ENCODE measurements around the gene PTP4A1.

The PTP4A1 gene

DNA sequence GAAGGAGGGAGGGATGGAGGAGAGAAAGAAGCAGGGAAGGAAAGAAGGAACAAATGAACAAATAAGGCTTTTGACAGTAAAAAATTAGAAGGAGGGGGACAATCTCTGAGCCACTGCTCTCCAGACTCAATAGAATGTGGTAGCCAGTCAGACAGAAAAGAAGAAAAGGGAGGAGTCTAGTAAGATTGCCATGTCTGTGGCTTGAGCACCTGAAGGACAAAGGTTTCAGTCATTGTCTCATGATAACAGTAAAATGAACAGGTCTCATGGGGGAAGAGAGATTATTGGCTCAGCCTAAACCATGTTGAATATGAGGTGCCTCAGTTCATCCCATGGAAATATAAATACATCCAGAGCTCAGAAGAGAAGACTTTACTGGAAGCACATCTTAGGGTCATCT, 14.0 kb upstream of the PTP4A1 start:
- DNase-seq: no peak

DNA sequence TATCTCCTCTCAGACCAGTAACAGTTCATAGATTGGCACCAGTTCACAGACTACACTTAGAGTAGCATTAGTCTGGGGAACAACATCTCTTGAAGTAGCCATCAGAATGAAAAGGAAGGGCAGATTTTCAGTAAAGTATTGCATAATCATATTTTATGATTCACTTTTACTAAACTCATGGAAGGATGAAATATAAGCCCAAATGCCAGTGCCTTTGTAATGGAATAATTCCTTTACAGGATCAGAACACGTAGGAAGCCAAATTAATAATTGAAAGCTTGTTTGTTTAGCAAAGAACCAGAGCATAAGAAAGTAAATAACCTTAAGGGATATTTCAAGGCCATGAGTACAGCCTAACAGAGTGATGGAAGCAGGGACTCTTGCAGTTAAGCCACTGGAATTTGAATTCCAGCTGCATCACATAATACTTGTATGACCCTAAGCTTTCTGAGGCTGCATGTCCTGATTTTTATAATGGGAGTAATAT, 11.4 kb upstream of the PTP4A1 start:
- no peak for DNase-seq

DNA sequence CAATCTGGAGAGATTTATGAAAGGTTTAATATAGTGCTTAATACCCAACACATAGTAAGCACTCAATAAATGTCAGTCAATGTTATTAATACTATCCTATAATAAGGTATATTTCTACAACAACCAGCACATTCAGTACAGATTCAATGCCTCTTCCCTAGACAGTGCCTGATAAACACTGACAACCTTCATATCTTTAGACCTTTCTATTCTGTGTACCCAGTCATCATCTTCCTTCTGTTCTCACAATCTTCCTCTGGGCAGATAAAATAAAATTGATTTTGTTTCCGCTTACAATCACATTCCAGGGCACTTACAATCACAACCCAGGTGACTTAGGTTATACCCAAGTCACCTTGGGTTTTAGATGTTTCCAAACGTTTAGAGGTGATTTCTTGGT, 11.0 kb upstream of the PTP4A1 start:
- no peak for DNase-seq

DNA sequence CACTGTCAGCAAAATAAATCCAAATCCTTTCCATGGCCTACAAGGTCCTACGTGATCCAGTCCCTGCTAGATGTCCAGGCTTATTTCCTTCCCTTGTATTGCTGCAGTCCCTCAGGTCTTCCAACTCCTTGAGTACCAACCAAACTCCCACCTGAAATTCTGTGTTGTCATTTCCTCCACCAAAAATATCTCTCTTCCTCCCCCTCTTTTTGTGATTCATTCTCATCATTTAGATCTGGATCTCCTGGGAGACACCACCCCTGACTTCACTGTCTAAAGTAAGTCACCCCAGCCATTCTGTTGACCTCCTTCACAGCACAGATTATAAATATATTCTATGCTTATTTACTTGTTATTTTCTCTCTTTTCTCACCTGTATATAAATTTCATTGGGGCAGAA, 9.0 kb upstream of the PTP4A1 start:
- no peak for DNase-seq

DNA sequence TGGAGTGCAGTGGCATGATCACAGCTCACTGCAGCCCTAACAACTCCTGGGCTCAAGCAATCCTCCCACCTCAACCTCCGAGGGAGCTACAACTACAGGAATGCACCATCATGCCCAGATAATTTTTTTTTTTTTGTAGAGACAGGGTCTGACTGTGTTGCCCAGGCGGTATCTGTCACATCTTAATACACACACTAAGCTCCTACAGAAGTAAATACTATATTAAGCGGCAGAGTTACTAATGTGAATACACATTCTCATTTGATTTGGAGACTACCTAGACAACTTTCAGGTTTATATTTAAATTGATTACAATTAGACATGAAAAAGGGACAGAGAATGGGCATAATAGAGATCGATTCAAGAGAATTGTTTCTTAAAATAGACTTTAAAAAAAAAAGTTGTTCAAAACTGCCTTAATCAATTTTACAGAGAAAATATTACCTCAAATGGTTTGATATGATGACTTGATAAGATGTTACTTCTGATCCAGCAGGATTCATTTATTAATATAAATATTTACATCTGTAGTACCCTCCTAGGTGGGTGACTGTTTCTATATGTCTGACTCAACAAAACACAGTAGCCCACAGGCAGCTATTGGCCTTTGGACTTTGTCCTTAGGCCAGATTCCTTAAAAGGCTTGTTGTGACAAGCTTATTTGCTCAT, 7.1 kb upstream of the PTP4A1 start:
- DNase-seq: no peak

DNA sequence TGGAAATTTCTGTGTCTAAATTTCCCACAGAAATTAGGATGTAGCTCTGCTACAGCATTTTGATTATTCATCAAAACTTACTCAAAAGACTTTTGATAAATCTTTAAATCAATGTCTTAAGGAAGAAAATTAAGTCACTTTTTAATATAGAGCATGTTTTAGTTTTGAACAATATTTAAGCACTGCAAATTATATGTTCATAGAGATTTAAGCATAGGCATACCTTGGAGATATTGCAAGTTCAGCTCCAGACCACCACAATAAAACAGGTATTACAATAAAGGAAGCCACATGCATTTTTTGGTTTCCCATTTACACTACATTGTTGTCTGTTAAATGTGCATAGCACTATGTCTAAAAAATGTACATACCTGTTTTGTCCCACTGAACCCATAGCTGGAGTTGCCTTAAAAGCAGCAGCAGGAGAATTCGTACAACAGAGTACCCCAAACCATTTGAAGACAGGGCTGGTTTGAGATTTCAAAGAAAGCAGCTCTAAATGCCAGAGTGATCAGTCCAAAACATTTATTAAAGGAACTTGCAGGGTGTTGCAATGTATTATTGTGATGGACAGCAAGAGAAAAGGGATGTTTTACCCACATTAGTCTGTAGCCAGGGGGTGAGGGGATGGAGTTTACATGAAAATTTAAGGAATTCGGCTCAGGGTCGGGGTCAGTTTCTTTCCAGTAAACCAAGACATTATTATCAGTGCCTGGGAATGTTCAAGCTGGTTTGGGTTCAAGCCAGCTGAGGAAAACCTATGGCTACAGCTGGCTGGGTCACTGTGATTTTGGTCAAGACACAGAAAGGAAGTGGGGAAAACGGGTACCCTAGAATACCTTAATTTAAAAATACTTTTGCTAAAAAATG, 6.3 kb upstream of the PTP4A1 start:
- no peak for DNase-seq

DNA sequence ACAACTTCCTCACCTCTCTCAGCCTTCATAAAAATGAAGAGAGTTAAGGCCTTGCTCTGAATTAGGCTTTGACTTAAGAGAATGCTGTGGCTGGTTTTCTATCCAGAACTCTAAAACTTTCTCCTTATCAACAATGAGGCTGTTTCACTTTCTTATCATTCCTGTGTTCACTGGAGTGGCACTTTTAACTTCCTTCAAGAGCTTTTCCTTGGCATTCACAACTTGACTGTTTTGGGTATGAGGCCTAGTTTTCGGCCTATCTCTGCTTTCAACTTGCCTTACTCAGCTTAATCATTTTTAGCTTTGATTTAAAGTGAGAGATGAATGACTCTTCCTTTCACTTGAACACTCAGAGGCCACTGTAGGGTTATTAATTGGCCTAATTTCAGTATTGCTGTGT, 4.3 kb upstream of the PTP4A1 start:
- DNase-seq: no peak

DNA sequence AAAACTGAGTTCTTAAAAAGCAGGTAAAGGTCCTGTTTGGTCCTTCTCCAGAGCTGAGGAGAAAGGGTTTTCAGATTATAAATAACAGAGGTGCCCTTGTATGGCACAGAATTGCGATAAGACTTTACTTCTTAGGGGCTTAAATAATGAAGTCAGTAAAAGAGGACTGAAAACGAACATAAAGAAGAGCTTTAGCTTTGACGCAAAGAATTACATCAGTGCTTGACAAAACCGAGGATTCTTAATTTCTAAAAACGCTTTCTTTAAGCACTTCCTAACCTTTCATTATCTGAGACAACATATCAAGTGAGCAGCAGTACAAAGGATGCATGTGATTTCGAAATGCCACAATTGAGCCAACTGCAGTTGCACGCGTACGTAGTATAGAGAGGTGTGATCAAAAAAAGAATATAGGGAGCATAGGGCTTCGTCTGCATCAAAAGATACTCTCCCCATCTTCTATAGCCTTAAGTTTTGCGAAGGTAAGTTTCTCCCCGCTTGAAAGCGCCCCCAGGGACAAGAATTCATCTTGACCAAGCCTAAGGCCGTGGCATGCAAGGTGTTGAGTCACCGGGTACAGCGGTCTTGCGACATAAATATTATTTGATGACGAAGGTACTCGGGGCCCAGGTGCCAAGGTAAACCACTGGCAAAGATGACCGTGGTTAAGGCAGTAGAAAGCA, 778 bp upstream of the PTP4A1 start:
- DNase-seq: no peak

DNA sequence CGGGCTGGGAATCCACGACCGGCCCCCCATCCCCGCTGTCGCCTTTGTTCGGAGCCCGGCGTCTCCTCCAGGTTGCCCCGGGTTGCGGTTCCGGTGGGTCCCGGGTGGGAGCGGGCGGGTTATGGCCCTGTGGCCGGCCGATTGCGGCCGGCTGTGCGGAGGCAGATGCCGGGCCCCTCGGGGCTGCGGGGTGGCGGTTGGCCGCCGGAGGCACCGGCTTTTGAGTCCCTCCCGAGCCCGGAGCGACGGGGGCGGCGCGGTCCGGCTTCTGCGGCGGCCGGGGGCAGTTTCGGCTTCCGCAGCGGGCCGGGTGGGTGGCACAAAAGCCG, 431 bp downstream of the PTP4A1 start:
- no peak for DNase-seq

DNA sequence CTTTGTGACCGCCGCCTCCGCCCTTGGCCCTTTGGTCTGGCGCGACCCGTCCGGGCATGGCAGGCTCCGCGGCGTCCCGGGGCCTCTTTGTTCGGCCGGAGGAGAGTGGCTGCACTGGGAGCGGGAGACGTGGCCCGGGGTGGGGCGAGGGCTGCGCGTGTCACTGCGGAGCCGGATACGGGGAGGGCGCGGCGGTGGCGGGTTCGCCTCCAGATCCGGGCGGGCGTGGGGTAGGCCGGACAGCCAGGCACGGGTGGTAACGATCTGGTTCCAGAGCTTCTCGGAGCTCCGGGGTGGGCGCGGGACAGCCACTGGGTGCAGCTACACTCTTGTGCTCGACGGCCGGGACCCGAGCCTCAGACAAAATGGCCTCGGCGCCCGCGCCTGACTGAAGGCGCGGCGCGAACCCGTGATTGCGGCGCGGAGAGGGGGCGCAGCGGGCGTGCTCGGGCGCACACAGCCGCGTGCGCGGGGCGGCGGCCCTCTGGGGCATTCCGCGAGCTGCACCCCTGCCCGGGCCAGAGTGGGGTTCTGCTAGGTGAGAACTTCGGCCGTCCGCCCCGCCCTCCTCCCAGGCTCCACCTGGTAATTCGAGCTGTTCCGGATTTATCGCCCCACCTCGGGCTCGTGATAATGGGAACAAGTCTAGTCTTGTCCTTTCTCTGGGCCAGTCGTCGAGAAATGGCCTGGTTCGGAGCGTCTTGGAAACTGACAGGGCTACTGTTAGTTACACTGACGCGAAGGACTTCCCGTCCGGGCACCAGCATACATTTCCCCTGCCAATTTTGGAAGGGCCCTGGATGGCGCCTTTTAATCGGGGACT, 1.0 kb downstream of the PTP4A1 start:
- DNase-seq: peak; percentile 37

DNA sequence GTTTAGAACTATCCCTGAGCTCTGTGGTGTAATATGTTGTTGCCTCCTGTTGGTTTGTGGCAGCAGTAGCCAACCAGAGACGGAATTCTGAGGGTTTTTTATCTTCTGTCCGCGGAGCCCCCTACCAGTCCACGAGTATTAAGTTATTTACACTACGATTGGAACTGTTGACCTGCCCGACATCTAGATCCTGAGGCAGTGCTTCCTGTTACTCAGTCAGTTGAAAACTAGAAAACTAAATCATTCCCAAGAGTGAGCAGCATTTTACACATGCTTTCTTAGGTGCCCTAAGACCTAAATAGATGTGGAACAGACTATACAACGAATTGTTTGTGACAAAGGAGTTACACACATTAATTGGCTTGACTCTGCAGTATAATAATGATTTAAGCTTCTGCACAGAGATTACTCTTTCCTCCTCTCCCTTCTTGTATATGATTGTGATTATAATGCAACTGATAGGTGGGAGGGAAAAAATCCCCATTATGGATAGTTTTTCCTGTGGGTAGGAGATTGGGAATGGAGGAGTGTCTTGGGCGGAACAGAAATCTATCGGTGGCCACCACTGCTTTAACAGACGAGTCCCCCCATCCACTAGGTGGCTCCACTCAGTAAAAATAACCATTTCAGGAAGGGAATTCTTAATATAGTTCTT, 1.7 kb downstream of the PTP4A1 start:
- DNase-seq: peak; percentile 16

DNA sequence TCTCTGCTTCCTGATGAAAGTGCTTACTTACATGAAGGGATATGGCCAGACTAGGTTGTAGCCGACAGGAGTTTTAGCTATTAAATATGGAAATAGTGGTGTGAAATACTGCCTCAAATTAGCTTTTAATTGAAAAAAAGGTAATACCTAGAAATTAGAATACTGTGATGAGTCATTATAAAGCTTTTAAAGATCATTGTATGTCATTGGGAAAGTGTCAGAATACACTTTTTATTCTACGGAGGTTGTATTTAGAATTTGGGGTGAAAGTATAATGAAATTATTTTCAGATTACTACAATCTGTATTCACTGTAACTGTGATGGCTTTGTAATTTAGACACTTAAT, 2.2 kb downstream of the PTP4A1 start:
- DNase-seq: no peak

DNA sequence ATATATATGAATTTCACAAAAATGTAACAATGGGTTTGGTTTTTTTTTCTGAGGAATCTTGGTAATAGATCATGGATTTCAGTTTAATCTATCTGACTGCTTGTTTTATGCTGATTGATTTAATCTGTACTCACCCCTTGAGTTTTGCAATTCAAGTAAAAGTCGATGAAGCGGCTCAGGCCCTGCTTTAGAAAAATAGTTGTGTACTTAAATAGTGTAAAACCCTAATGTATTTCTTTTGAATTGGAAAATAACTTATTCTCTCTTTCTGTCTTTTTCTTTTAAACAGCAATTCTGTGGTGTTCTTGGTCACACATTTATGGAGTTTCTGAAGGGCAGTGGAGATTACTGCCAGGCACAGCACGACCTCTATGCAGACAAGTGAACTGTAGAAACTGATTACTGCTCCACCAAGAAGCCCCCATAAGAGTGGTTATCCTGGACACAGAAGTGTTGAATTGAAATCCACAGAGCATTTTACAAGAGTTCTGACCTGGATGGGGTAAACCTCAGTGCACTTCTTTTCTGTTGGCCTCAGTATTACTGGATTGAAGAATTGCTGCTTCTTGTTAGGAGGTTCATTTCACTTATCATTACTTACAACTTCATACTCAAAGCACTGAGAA, 4.0 kb downstream of the PTP4A1 start:
- DNase-seq: no peak

DNA sequence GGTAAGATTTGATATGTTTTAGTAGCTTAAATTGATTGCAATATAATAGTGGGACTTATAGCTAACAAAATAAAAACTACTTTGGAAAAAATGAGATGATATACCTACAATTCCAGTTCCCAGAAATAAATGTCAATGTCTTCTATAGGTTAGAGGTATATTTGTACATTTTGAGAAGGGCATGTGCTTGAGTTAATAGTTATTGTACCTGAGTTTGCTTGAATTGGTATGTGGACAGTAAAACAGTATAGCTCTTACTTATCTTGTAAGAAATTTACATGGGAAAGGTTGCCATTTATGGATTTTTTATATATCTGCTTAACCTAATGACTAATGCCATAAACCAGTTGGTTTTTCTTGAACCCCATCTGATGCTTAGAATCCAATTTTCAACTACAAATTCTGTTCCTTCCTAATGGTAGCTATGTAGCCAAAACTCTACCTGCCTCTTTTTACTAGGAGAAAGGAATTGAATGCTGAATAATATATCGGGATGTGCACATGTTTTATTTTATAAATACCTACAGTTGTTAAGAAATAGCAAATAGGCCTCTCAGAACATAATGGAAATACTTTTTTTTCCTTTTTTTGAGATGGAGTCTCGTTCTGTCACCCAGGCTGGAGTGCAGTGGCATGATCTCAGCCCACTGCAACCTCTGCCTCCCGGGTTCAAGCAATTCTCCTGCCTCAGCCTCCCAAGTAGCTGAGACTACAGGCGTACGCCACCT, 4.9 kb downstream of the PTP4A1 start:
- DNase-seq: no peak

DNA sequence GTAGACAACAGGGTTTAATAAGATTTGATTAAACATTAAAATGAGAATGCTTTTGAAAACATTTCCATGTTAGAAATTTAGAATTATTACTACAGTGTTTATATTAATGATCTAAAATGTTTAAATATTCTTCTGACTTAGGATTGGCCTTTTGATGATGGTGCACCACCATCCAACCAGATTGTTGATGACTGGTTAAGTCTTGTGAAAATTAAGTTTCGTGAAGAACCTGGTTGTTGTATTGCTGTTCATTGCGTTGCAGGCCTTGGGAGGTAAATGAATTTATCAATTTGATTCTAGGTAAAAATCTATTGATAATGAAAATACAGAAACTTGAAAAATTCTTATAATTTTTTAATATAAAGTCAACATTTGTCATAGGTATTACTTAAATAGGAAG, 6.5 kb downstream of the PTP4A1 start:
- no peak for DNase-seq

DNA sequence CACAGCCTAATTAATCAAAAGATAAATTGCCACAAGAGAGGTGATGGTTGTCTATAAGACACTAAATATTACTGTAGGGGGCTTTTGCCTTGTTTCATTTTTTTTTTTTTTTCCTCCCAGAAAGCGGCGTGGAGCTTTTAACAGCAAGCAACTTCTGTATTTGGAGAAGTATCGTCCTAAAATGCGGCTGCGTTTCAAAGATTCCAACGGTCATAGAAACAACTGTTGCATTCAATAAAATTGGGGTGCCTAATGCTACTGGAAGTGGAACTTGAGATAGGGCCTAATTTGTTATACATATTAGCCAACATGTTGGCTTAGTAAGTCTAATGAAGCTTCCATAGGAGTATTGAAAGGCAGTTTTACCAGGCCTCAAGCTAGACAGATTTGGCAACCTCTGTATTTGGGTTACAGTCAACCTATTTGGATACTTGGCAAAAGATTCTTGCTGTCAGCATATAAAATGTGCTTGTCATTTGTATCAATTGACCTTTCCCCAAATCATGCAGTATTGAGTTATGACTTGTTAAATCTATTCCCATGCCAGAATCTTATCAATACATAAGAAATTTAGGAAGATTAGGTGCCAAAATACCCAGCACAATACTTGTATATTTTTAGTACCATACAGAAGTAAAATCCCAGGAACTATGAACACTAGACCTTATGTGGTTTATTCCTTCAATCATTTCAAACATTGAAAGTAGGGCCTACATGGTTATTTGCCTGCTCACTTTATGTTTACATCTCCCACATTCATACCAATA, 7.8 kb downstream of the PTP4A1 start:
- DNase-seq: no peak

DNA sequence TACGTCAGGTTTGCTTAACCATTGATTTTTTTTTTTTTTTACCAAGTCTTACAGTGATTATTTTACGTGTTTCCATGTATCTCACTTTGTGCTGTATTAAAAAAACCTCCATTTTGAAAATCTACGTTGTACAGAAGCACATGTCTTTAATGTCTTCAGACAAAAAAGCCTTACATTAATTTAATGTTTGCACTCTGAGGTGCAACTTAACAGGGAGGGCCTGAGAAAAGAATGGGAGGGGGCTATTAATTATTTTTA, 8.4 kb downstream of the PTP4A1 start:
- no peak for DNase-seq

DNA sequence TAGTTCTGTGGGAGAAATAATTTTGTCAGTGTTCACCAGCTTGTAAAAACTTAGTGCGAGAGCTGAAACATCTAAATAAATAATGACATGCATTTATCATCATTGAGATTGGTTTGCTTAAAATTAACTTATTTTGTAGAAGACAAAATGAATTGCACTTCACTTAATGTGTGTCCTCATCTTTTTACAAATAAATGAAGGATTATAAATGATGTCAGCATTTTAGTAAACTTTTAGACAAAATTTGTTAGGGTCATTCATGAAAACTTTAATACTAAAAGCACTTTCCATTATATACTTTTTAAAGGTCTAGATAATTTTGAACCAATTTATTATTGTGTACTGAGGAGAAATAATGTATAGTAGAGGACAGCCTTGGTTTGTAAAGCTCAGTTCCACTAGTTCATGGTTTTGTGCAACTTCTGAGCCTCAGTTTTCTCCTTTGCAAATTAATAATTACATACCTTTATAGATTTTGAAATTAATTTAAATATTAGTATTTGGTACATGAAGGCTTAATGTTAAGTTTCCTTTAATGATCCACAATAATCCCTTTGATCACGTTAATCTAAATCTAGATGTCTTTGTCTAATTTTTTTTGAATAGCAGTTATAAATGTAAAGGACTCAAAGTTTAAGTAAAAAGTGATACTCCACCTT, 9.2 kb downstream of the PTP4A1 start:
- DNase-seq: no peak

DNA sequence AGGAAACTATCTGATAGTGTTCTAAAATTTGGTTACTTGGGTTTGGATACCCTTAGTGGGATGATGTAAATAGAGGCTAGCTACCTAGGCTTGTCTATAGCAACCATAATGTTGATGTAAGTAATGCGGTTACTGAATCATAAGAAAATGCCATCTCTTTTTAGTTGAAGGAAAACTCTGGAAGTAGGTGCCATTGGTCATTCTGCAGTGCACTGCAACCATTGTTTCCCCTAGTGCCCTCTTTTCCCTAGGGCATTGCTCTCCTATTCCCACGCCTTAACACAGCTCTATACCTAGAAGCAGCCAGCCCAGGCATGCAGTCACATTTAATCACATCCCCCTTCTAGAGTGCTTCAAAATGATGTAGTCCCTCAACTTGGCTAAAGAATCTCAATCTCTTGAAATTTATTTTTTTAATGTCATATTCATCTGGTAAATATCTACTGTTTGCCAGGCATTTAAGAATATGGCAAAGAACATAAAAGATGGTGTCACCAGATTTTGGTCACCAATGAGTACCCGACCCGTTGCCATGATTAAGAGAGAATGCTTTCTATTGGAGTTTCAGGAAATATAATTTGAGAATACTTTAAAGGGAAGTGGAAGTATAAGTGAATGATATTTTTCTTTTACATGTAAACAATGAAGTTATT, 10.4 kb downstream of the PTP4A1 start:
- no peak for DNase-seq

DNA sequence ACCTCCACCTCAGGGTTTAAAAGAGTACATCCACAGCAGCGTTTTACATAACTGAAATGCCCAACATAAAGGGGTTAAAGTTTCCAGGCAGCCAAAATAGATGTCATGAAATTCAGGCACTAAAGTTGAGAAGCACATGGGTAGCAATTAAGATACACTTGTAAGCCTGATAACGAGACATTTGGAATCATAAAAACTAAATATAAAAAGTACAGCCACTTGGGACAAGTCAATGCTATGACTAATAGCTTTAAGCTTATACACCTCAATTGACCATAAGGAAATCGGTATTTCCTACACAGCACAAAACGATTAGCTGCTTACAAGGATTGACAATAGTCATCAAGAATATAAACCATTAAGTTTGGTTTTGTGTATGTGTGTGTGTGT, 11.8 kb downstream of the PTP4A1 start:
- no peak for DNase-seq

Data from NCI-H446 treated with DMSO at 0.1 percent for 48 hours (cell line).